Measurements from ENCODE around the gene HAUS7. TPM values are rescaled to one million over a fixed set of nuclear protein-coding genes. Genes with fewer than 3 reads are reported as not detected.
A peak's percentile ranks its signal among the peaks of the same experiment; 100 is the strongest.

Gene HAUS7
- total RNA-seq, 1 donor from 2014 or later, result 60.3 TPM

- Mint-ChIP-seq H3K4me3 (ENCODE audit: unreplicated experiment) (no peak overlapping the region), H3K9me3 (ENCODE audit: unreplicated experiment) (no peaks in the 10 kb centered on the region), H3K36me3 (ENCODE audit: unreplicated experiment) (no peaks in the 10 kb centered on the region), H3K27me3 (ENCODE audit: unreplicated experiment) (no peaks in the 10 kb centered on the region), H3K27ac (ENCODE audit: unreplicated experiment) (peak overlapping the region; percentile 68), H3K4me1 (ENCODE audit: unreplicated experiment) (peaks cover 60% of the 10 kb centered on the region)
- no peak for TF ChIP-seq CTCF (IDR thresholded peaks at IDR 0.05)
- DNase-seq (ENCODE audit: extremely low spot score, unreplicated experiment), result no peak
Observed at GRCh38 chrX:153492543-153492942, 22.2 kb upstream of the HAUS7 start.

- H3K27ac Mint-ChIP-seq (ENCODE audit: unreplicated experiment), result no peak overlapping the region
- H3K4me1 Mint-ChIP-seq (ENCODE audit: unreplicated experiment), result peaks cover 66% of the 10 kb centered on the region
- H3K9me3 Mint-ChIP-seq (ENCODE audit: unreplicated experiment), result no peaks in the 10 kb centered on the region
- DNase-seq (ENCODE audit: extremely low spot score, unreplicated experiment), result no peak
- no peak for TF ChIP-seq CTCF (IDR thresholded peaks at IDR 0.05)
- H3K4me3 Mint-ChIP-seq (ENCODE audit: unreplicated experiment), result no peak overlapping the region
- H3K27me3 Mint-ChIP-seq (ENCODE audit: unreplicated experiment), result no peaks in the 10 kb centered on the region
- no peaks in the 10 kb centered on the region for H3K36me3 Mint-ChIP-seq (ENCODE audit: unreplicated experiment)
Observed at GRCh38 chrX:153491918-153492317, 21.5 kb upstream of the HAUS7 start.

GRCh38 chrX:153491351-153491914, 21.1 kb upstream of the HAUS7 start:
- DNase-seq (ENCODE audit: extremely low spot score, unreplicated experiment), result no peak
- Mint-ChIP-seq H3K9me3 (ENCODE audit: unreplicated experiment) (no peaks in the 10 kb centered on the region), H3K27me3 (ENCODE audit: unreplicated experiment) (no peaks in the 10 kb centered on the region), H3K36me3 (ENCODE audit: unreplicated experiment) (no peaks in the 10 kb centered on the region), H3K27ac (ENCODE audit: unreplicated experiment) (peak overlapping the region; percentile 73), H3K4me1 (ENCODE audit: unreplicated experiment) (peaks cover 69% of the 10 kb centered on the region), H3K4me3 (ENCODE audit: unreplicated experiment) (no peak overlapping the region)
- TF ChIP-seq CTCF (IDR thresholded peaks at IDR 0.05), result no peak

GRCh38 chrX:153490217-153490930, 20.0 kb upstream of the HAUS7 start:
- H3K4me1 Mint-ChIP-seq (ENCODE audit: unreplicated experiment), result peaks cover 70% of the 10 kb centered on the region
- H3K4me3 Mint-ChIP-seq (ENCODE audit: unreplicated experiment), result no peak overlapping the region
- peak overlapping the region; percentile 73 for H3K27ac Mint-ChIP-seq (ENCODE audit: unreplicated experiment)
- H3K27me3 Mint-ChIP-seq (ENCODE audit: unreplicated experiment), result no peaks in the 10 kb centered on the region
- TF ChIP-seq CTCF (IDR thresholded peaks at IDR 0.05), result no peak
- H3K36me3 Mint-ChIP-seq (ENCODE audit: unreplicated experiment), result no peaks in the 10 kb centered on the region
- DNase-seq (ENCODE audit: extremely low spot score, unreplicated experiment), result no peak
- no peaks in the 10 kb centered on the region for H3K9me3 Mint-ChIP-seq (ENCODE audit: unreplicated experiment)

GRCh38 chrX:153488231-153488914, 18.0 kb upstream of the HAUS7 start:
- Mint-ChIP-seq H3K4me1 (ENCODE audit: unreplicated experiment) (peaks cover 70% of the 10 kb centered on the region), H3K27me3 (ENCODE audit: unreplicated experiment) (no peaks in the 10 kb centered on the region), H3K27ac (ENCODE audit: unreplicated experiment) (peak overlapping the region; percentile 70), H3K4me3 (ENCODE audit: unreplicated experiment) (no peak overlapping the region), H3K36me3 (ENCODE audit: unreplicated experiment) (no peaks in the 10 kb centered on the region), H3K9me3 (ENCODE audit: unreplicated experiment) (no peaks in the 10 kb centered on the region)
- TF ChIP-seq CTCF (IDR thresholded peaks at IDR 0.05), result no peak
- DNase-seq (ENCODE audit: extremely low spot score, unreplicated experiment), result no peak
